ENCODE results near the gene SPATS2. TPM values are rescaled to one million over a fixed set of nuclear protein-coding genes. Genes with fewer than 3 reads are reported as not detected.

The SPATS2 gene
- total RNA-seq, 4 donors from 2014 or later = 10.5 to 39.3 (median 21.0) TPM

- WGBS, 2 donors (ENCODE audit: low coverage in 1 of 2) = 47 to 59% methylated on average over 2 of the region's 2 CpGs
- in situ Hi-C loops (cut with MboI; ENCODE audit: low pct_ligation_motif_present in 1 of 4, low pct_unique_long_range_greater_than_20kb in 1 of 4, low sequenced_read_pairs in 3 of 4) = no loop called here
- H3K27ac ChIP-seq = no peak overlapping the region
- H3K4me3 ChIP-seq = no peak overlapping the region
- no peak for DNase-seq
- H3K36me3 ChIP-seq = no peaks in the 10 kb centered on the region
- intact Hi-C loops (cut with DNase I; ENCODE audit: low total_unique reads) = no loop called here
- H3K9me3 ChIP-seq = no peaks in the 10 kb centered on the region
- H3K4me1 ChIP-seq = peaks cover 0 to 23% (median 3%) of the 10 kb centered on the region in 4 donors
- no peaks in the 10 kb centered on the region for H3K27me3 ChIP-seq
- TF ChIP-seq EP300 (IDR thresholded peaks at IDR 0.05; ENCODE audit: low read depth) (no peak), POLR2AphosphoS5 (IDR thresholded peaks at IDR 0.05) (no peak), POLR2A (IDR thresholded peaks at IDR 0.05) (no peak), CTCF (IDR thresholded peaks at IDR 0.05) (no peak)
Observed at GRCh38 chr12:49416892-49417291, 49.6 kb downstream of the SPATS2 start.

- intact Hi-C loops (cut with DNase I; ENCODE audit: low total_unique reads) (no loop called here), in situ Hi-C loops (cut with MboI; ENCODE audit: low pct_ligation_motif_present in 1 of 4, low pct_unique_long_range_greater_than_20kb in 1 of 4, low sequenced_read_pairs in 3 of 4) (no loop called here)
- Histone ChIP-seq H3K9me3 (no peaks in the 10 kb centered on the region), H3K4me3 (no peak overlapping the region), H3K27ac (no peak overlapping the region), H3K27me3 (no peaks in the 10 kb centered on the region), H3K36me3 (no peaks in the 10 kb centered on the region), H3K4me1 (peaks cover 0 to 24% (median 3%) of the 10 kb centered on the region in 4 donors)
- 57 to 79% methylated on average over 1 of the region's 1 CpG for WGBS, 2 donors (ENCODE audit: low coverage in 1 of 2)
- no peak for DNase-seq
- no peak for TF ChIP-seq EP300 (IDR thresholded peaks at IDR 0.05; ENCODE audit: low read depth)
- no peak for TF ChIP-seq POLR2AphosphoS5 (IDR thresholded peaks at IDR 0.05)
- TF ChIP-seq CTCF (IDR thresholded peaks at IDR 0.05) = no peak
- no peak for TF ChIP-seq POLR2A (IDR thresholded peaks at IDR 0.05)
Observed at GRCh38 chr12:49417558-49417957, 50.3 kb downstream of the SPATS2 start.

- DNase-seq = no peak
- no peaks in the 10 kb centered on the region for H3K9me3 ChIP-seq
Observed at GRCh38 chr12:49420556-49420955, 53.3 kb downstream of the SPATS2 start.

GRCh38 chr12:49422114-49422513 is 54.9 kb downstream of the SPATS2 start:
- H3K27ac ChIP-seq = no peak overlapping the region
- H3K4me3 ChIP-seq = no peak overlapping the region
- TF ChIP-seq EP300 (IDR thresholded peaks at IDR 0.05; ENCODE audit: low read depth) (no peak), POLR2A (IDR thresholded peaks at IDR 0.05) (no peak), POLR2AphosphoS5 (IDR thresholded peaks at IDR 0.05) (no peak), CTCF (IDR thresholded peaks at IDR 0.05) (no peak)
- peaks cover 0 to 13% (median 3%) of the 10 kb centered on the region in 4 donors for H3K4me1 ChIP-seq
- in situ Hi-C loops (cut with MboI; ENCODE audit: low pct_ligation_motif_present in 1 of 4, low pct_unique_long_range_greater_than_20kb in 1 of 4, low sequenced_read_pairs in 3 of 4) = no loop called here
- DNase-seq = no peak
- no peaks in the 10 kb centered on the region for H3K9me3 ChIP-seq
- intact Hi-C loops (cut with DNase I; ENCODE audit: low total_unique reads) = no loop called here
- no peaks in the 10 kb centered on the region for H3K27me3 ChIP-seq
- WGBS, 2 donors (ENCODE audit: low coverage in 1 of 2) = 88% methylated on average over 1 of the region's 1 CpG
- H3K36me3 ChIP-seq = no peaks in the 10 kb centered on the region

More at GRCh38 chr12:49420556-49420955, 53.3 kb downstream of the SPATS2 start:
- Histone ChIP-seq H3K27ac (no peak overlapping the region), H3K4me3 (no peak overlapping the region), H3K36me3 (no peaks in the 10 kb centered on the region), H3K4me1 (peaks cover 0 to 24% (median 3%) of the 10 kb centered on the region in 4 donors), H3K27me3 (no peaks in the 10 kb centered on the region)
- in situ Hi-C loops (cut with MboI; ENCODE audit: low pct_ligation_motif_present in 1 of 4, low pct_unique_long_range_greater_than_20kb in 1 of 4, low sequenced_read_pairs in 3 of 4) = no loop called here
- WGBS, 2 donors (ENCODE audit: low coverage in 1 of 2) = 80 to 90% methylated on average over 3 to 4 of the region's 4 CpGs
- intact Hi-C loops (cut with DNase I; ENCODE audit: low total_unique reads) = no loop called here
- TF ChIP-seq EP300 (IDR thresholded peaks at IDR 0.05; ENCODE audit: low read depth) (no peak), POLR2A (IDR thresholded peaks at IDR 0.05) (no peak), CTCF (IDR thresholded peaks at IDR 0.05) (no peak), POLR2AphosphoS5 (IDR thresholded peaks at IDR 0.05) (no peak)

Data from transverse colon (tissue), 4 donors.